CD4-positive, alpha-beta T cell treated with Interferon gamma for 1 hour (primary cell): Measurements from ENCODE around the gene ZDHHC7.

ENCODE experiments used
- DNase-seq: peaks from one replicate; pipeline ENCODE4 v3.0.0-alpha.2; 2020

Gene ZDHHC7

GRCh38 chr16:85017633-85018032 lies 6.3 kb upstream of the ZDHHC7 start:
- no peak for DNase-seq

- DNase-seq: peak; percentile 58
Measured at GRCh38 chr16:85017151-85017550, 5.8 kb upstream of the ZDHHC7 start.

GRCh38 chr16:85015481-85016187 lies 4.3 kb upstream of the ZDHHC7 start:
- DNase-seq: no peak

GRCh38 chr16:85014311-85014710 lies 3.0 kb upstream of the ZDHHC7 start:
- no peak for DNase-seq

GRCh38 chr16:85011846-85012284 lies 530 bp upstream of the ZDHHC7 start:
- DNase-seq: no peak

- DNase-seq: no peak
Measured at GRCh38 chr16:85010446-85010930, 847 bp downstream of the ZDHHC7 start.

- DNase-seq: no peak
Measured at GRCh38 chr16:85008271-85008670, 3.1 kb downstream of the ZDHHC7 start.

GRCh38 chr16:85007496-85008214 lies 3.7 kb downstream of the ZDHHC7 start:
- DNase-seq: no peak

GRCh38 chr16:85006639-85007038 lies 4.7 kb downstream of the ZDHHC7 start:
- DNase-seq: no peak

- no peak for DNase-seq
Measured at GRCh38 chr16:85005285-85006069, 5.9 kb downstream of the ZDHHC7 start.

- no peak for DNase-seq
Measured at GRCh38 chr16:85004587-85005205, 6.6 kb downstream of the ZDHHC7 start.

- DNase-seq: no peak
Measured at GRCh38 chr16:85003725-85004586, 7.4 kb downstream of the ZDHHC7 start.

GRCh38 chr16:85003076-85003475 lies 8.3 kb downstream of the ZDHHC7 start:
- DNase-seq: no peak

GRCh38 chr16:85002608-85003007 lies 8.7 kb downstream of the ZDHHC7 start:
- DNase-seq: peak; percentile 42

GRCh38 chr16:85002099-85002541 lies 9.2 kb downstream of the ZDHHC7 start:
- DNase-seq: no peak

GRCh38 chr16:84999857-85000480 lies 11.4 kb downstream of the ZDHHC7 start:
- DNase-seq: no peak

- no peak for DNase-seq
Measured at GRCh38 chr16:84999200-84999599, 12.1 kb downstream of the ZDHHC7 start.

- no peak for DNase-seq
Measured at GRCh38 chr16:84996365-84996764, 15.0 kb downstream of the ZDHHC7 start.

GRCh38 chr16:84995663-84996062 lies 15.7 kb downstream of the ZDHHC7 start:
- no peak for DNase-seq

GRCh38 chr16:84993926-84994325 lies 17.4 kb downstream of the ZDHHC7 start:
- DNase-seq: no peak

GRCh38 chr16:84992717-84993075 lies 18.6 kb downstream of the ZDHHC7 start:
- DNase-seq: no peak

GRCh38 chr16:84990782-84991181 lies 20.6 kb downstream of the ZDHHC7 start:
- DNase-seq: no peak
